Mucosa of descending colon (tissue), 3 donors: Measurements from ENCODE around the gene ACOX2. TPM values are rescaled to one million over a fixed set of nuclear protein-coding genes. Genes with fewer than 3 reads are reported as not detected.
A peak's percentile ranks its signal among the peaks of the same experiment; 100 is the strongest.

Experiments
- ATAC-seq: fragments of 200-7000 bp; cut with Tn5 transposase; one replicate; pipeline ENCODE4 v1.9.1; 2020; ENCODE audit warnings: mild to moderate bottlenecking, moderate library complexity
- DNase-seq, 3 donors: peaks; one replicate each; pipeline ENCODE4 v3.0.0-alpha.2; 2020
- H3K36me3 ChIP-seq: fragments of 200-600 bp; one replicate; pipeline ENCODE4 v1.8.0; 2021; ENCODE audit warnings: low read depth, mild to moderate bottlenecking
- H3K4me1 ChIP-seq: fragments of 200-600 bp; one replicate; pipeline ENCODE4 v1.8.0; 2021; ENCODE audit warnings: low read depth, mild to moderate bottlenecking
- H3K4me3 ChIP-seq: fragments of 200-600 bp; one replicate; pipeline ENCODE4 v1.8.0; 2021; ENCODE audit warnings: mild to moderate bottlenecking
- H3K9me3 ChIP-seq: fragments of 200-600 bp; one replicate; pipeline ENCODE4 v1.8.0; 2021; ENCODE audit warnings: mild to moderate bottlenecking
- CTCF ChIP-seq: fragments of 200-600 bp; IDR thresholded peaks from one replicate; pipeline ENCODE4 v1.8.0; 2022; ENCODE audit warnings: antibody characterized with exemption, mild to moderate bottlenecking
- intact Hi-C, 2 donors: fragments of 100-400 bp; cut with DNase I in 1 of 2; cut with micrococcal nuclease in 1 of 2; formaldehyde crosslinking; loops; one replicate each; pipeline versions ENCODE4 v1.11.0 to v1.11.1; 2022; cut with DNase I, micrococcal nuclease
- total RNA-seq, 3 donors: library from RNA; stranded (reverse); fragmentation: NEBNext Ultra II Directional in 2 of 3; extraction: Animal tissue kit (Norgen Biotek cat#: 25700) in 2 of 3; gene quantifications; one replicate each; pipeline versions ENCODE4 v1.2.1 to v1.2.4, GENCODE V29; 2021 to 2023
- donor health status: DM: no; HTN: no; CAD: no; lungs with moderate emphysema.
- donor health status: DM: no; HTN: no; CAD: no.
- donor health status: DM: no; HTN: yes; CAD: no.

Gene ACOX2
- total RNA-seq, 3 donors from 2014 or later: 34.8 to 51.2 (median 48.9) TPM

- no peak for ATAC-seq
- Histone ChIP-seq H3K4me3 (no peak overlapping the region), H3K36me3 (no peaks in the 10 kb centered on the region), H3K9me3 (no peaks in the 10 kb centered on the region), H3K4me1 (no peaks in the 10 kb centered on the region)
- DNase-seq: no peak
- no peak for TF ChIP-seq CTCF
- intact Hi-C loops: no loop called here
These were observed 37.7 kb upstream of the ACOX2 start for GRCh38 chr3:58574682-58575081.

- DNase-seq: no peak
- Histone ChIP-seq H3K4me1 (no peaks in the 10 kb centered on the region), H3K4me3 (no peak overlapping the region), H3K9me3 (no peaks in the 10 kb centered on the region), H3K36me3 (no peaks in the 10 kb centered on the region)
- intact Hi-C loops: no loop called here
- ATAC-seq: no peak
- no peak for TF ChIP-seq CTCF
These were observed 37.1 kb upstream of the ACOX2 start for GRCh38 chr3:58574106-58574505.

GRCh38 chr3:58573640-58574039 is 36.6 kb upstream of the ACOX2 start:
- intact Hi-C loops: no loop called here
- Histone ChIP-seq H3K36me3 (no peaks in the 10 kb centered on the region), H3K4me1 (no peaks in the 10 kb centered on the region), H3K9me3 (no peaks in the 10 kb centered on the region), H3K4me3 (no peak overlapping the region)
- ATAC-seq: peak; percentile 37
- DNase-seq: peak in 1 of 3 donors; percentile 36
- TF ChIP-seq CTCF: no peak

GRCh38 chr3:58572634-58573230 is 35.7 kb upstream of the ACOX2 start:
- no peak for ATAC-seq
- no peak for TF ChIP-seq CTCF
- DNase-seq: no peak
- Histone ChIP-seq H3K4me1 (no peaks in the 10 kb centered on the region), H3K4me3 (no peak overlapping the region), H3K36me3 (no peaks in the 10 kb centered on the region), H3K9me3 (no peaks in the 10 kb centered on the region)
- intact Hi-C loops: no loop called here

- no peak for DNase-seq
- Histone ChIP-seq H3K4me1 (no peaks in the 10 kb centered on the region), H3K9me3 (no peaks in the 10 kb centered on the region), H3K4me3 (no peak overlapping the region), H3K36me3 (no peaks in the 10 kb centered on the region)
- intact Hi-C loops: no loop called here
- ATAC-seq: peak; percentile 49
- no peak for TF ChIP-seq CTCF
These were observed 35.1 kb upstream of the ACOX2 start for GRCh38 chr3:58572013-58572633.
